Muscle of back (tissue), 11 donors: ENCODE data around the gene AKAP12. TPM values are rescaled to one million over a fixed set of nuclear protein-coding genes. Genes with fewer than 3 reads are reported as not detected.

Experiments
- DNase-seq, 3 donors: peaks; one replicate each; pipeline versions ENCODE4 v3.0.0 to v3.0.0-alpha.2; 2013
- polyA plus RNA-seq, 10 donors: library from polyadenylated mRNA; unstranded; fragments of 120-200 nt; gene quantifications; one replicate each; pipeline ENCODE4 v1.2.1, GENCODE V29; 2013; ENCODE audit not compliant: insufficient read length in 10 of 10

Gene AKAP12
- polyA plus RNA-seq, 10 donors = 95.4 to 171 (median 121) TPM

DNA sequence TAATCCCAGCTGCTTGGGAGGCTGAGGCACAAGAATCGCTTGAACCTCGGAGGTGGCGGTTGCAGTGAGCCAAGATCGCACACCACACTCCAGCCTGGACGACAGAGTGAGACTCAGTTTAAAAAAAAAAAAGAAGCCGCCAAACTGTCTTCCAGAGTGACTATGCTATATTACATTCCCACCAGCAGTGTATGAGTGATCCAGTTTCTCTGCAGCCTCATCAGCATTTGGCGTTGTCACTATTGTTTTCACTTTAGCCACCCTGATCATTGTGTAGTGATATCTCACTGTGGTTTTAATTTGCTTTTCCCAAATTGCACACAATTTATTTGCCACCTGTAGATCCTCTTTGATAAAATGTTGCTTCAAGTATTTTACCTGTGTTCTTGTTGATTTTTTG is 6.0 kb upstream of the AKAP12 start:
- no peak for DNase-seq

DNA sequence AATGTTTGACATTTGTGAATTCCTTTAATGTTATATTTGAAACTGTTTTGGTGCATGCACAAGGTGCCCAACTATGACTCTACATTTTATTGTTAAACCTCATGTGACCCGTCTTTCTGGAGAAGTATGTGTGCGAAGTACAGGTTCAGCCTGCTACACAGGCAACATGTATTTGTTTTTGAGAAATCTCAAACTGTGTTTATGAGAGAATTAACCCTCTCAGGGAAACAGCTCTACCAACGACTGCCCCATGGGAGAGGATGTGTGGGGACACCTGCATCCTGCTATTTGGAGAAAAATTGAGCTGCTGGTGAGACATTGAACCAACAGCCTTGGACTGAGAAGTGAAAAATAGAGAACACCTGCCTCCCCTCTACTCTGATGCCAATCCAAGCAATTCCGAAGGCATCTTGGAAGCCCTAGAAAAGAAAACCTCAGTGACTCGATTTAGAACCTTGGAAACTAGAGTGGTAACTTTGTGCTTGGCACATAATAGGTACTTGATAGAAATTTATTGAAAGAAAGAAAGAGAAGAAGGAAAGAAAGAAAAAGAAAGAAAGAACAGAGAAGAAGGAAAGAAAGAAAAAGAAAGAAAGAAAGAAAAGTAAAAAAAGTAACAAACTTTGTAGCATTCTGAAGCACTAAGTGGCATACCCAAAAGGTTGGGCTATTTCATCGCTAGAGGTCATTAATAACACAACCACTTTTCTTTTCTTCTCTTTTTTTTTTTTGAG is 2.9 kb upstream of the AKAP12 start:
- DNase-seq = no peak

DNA sequence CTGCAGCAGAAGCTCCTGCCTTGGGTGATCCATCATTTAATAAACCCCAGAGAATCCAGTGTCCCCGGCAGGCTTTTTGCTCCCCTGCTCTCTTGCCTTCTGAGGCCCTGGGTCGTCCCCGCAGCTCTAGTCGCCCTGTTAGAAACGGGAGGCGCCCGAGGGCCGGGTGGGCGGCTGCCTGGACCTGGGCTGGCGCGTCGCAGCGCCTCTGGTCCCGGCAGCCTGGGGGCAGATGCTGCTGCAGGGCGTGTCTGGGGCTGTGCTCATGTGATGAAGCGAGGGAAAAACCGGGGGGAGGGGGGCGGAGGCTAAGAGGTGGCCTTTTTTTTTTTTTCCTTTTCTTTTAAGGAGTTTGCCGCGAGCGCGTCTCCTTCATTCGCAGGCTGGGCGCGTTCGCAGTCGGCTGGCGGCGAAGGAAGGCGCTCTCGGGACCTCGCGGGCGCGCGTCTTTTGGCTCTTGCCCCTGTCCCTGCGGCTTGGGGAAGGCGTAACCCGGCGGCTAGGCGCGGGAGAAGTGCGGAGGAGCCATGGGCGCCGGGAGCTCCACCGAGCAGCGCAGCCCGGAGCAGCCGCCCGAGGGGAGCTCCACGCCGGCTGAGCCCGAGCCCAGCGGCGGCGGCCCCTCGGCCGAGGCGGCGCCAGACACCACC is 394 bp downstream of the AKAP12 start:
- peak; percentile 84 to 95 (median 89) for DNase-seq

DNA sequence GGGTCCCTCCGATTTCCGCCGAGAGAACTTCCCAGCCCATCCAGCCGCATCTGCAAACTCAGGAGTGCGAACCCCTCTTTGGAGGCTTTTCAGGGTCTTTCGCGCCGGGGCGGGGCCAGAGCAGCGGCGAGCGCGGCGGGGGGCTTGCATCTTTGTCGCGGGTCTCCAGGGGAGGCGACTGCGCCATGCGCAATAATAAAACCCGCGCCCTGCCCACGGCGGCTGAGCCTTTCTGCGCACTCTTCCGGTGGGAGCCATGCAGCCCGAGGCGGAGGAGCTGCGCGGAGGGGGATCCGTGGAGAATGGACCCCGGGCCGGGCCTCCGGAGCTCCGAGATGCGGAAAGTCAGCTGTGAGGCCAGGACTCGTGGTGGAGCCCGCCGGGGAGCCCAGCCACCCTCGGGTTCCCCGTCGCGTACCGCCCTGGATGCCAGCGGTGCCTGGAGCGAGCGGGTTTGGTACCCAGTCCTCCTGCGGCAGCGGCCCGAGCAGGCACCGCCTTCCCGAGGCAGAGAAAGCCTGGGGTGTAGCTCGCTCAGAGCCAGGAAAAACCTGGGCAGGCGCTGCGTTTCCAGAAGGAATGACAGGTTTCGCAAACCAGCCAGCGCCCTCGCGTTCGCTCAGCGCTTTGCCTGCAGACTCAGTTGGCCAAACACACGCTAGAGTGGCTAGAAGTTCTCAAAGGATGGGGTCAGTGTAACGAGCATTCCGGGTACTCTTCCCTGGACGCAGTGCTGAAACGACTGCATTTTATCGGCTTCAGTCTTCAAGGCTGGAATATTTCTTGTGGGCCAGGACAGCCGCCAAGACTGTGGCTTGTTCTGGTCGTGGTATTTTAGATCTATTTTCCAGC is 1.2 kb downstream of the AKAP12 start:
- DNase-seq = peak in 2 of 3 donors; percentile 46 to 83

DNA sequence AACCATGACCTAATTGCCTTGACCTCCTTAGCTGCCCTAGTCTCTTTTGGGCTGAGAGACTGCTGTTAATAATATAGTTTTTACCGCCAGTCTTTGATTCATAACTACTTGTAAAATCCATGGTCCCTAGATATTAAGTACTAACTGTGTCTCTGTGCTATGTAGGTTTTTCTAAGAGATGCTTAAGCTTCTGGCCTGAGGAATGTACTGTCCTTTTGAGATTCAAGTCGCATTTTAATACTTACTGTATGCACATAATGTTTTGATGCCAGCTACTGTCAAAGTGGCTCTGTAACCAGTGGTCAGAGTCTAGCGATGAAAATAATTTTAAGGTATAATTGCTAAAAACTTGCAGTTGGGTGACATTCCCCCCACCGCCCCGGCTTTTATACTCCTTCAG is 2.1 kb downstream of the AKAP12 start:
- peak in 1 of 3 donors; percentile 46 for DNase-seq

DNA sequence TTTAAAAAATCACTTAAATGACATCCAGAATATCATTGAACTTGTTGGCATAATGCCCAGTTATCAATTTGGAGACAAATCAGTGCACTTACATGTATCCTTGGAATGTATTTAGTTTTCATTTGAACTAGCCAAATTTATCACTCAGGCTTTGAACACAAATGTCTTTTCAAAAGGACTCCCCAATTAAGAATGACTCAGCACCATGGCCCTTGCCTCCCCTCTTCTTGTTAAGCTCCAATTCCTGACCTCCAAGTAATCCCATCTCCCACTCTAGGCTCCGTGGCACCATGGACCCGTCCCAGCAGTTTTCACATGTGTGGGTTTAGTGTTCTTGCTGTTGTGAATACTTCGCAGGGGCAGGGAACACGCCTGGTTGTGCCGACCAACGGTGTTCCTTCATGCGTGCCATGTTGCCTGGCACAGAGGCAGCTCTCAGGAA is 2.7 kb downstream of the AKAP12 start:
- peak in 1 of 3 donors; percentile 49 for DNase-seq

DNA sequence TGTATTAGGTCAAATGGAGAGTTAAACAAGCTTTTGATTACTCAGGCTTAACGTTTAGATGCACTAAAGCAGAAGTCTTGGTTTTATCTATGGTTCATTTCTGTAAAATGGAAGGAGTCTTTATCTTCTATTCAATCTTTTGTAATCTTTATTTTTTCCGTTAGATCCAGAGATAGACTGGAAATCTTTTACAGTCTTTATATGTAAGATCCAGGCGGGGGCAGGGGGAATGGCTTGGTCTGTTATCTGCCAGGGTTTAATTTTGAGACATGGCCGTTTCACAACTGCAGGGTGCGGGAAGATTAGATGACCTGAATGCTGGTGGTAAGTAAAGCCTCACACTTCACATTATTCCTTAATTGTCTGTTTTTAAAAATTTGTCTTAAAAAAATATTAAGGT is 3.7 kb downstream of the AKAP12 start:
- DNase-seq = no peak

DNA sequence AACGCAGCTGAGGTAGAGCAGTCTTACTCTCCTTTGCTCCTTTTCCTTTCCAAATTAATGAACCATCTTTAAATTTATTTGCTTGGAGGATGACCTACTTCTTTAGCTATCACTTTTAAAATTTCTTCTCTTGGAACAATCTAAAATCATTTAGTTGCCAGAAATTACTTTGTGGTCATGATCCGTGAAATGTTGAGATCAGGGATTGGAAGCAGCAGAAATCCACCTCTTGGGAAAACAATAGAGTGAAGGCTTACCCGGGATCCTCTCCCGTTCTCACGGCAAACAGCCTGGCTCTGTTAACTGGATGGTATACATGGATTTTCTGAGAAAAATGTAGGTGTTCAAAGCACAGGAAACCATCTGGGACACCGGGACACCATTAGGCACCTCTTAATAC is 7.7 kb downstream of the AKAP12 start:
- peak in 1 of 3 donors; percentile 44 for DNase-seq

DNA sequence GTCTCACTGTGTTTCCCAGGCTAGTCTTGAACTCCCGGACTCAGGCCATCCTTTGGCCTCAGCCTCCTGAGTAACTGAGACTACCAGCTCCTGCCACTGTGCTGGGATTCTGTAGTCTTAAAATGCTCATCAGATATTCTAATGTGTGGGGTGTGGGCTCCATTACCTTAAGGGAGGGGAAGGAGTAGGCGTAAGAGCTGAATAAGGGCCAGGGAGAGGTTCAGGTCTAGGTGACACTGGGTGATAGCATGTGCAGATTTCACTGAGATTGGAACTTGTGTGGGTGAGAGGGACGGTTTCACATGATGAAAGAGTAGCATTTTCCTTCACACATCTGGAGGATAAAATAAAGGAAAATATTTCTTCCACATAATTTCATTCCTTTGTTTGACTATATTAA is 8.5 kb downstream of the AKAP12 start:
- DNase-seq = no peak

DNA sequence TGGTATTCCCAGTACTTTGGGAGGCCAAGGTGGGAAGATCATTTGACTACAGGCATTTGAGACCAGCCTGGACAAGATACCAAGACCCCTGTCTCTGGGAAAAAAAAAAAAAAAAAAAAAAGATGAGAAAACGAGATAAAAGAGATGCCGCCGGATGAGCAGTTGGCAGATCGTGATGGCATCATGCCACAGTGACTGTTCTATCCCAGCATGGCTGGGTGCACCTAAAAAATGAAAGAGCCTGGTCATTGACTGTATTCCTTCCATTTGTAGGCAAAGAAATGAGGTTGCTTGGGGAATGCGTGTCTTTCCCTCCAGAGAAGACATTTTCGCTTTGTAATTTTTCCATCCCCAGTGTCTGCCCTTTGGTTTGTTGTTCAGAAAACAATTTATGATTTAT is 12.9 kb downstream of the AKAP12 start:
- DNase-seq = no peak

DNA sequence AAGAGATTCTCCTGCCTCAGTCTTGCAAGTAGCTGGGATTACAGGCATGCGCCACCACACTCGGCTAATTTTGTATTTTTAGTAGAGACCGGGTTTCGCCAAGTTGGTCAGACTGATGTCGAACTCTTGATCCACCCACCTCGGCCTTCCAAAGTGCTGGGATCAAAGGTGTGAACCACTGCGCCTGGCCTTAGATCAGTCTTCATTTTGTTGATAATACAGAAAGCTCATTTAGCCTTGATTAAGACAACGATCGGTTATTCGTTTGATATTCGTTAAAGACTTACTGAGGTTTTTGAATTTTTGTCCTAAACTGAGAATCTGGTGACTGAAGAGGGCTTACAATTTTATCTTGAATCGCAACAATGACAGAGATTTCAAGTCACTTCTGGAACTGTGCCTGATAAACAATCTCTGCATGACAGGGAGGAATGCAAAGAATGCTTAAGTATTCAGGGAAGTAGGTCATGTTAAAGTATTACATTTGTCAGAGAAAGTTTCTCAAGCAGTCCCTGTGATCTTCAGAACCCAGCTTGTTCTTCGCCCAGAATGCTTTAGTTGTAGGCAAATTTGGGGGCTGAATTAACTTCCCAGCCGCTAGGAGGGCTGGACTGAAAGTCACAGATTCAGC is 14.8 kb downstream of the AKAP12 start:
- DNase-seq = peak in 1 of 3 donors; percentile 52

DNA sequence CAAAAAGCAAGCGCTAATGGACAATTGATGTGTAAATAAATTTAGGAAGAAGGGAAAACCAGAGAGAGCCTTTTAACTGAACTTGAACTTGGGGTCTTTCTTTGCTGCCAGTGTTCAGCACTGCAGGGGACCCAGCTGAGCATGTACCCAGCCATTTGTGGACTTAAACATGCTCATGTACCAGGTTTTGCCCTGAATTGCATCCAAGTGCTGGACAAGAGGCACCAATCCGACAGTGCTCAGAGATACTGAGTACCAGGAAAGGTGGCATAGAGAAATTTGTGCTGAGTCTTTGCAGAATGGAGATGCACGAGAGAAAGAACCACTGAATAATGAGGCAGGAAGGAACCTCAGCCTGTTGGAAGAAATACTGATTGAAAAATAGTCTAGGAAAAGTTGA is 16.0 kb downstream of the AKAP12 start:
- DNase-seq = no peak

DNA sequence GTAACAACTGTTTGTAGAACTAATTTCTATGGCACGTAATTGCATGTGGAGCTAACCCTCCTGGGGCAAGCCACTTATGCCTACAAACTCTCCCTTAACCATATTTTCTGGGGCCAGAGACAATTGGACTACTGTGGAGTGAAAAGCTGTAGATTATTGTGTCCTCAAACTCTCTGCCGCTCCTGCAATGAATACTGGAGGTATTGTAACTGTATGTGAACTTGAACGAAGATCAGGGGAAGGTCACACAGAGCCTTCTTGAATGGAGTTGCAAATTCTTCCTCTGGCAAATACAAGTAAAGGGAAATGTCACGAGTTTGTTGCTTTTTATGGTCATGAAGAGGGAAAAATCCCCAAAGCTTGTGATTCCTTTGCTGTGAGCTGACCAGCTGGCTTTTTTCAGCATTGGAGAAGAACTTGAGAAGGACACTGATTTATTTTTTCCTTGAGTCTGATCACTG is 18.2 kb downstream of the AKAP12 start:
- peak; percentile 73 to 87 (median 74) for DNase-seq

DNA sequence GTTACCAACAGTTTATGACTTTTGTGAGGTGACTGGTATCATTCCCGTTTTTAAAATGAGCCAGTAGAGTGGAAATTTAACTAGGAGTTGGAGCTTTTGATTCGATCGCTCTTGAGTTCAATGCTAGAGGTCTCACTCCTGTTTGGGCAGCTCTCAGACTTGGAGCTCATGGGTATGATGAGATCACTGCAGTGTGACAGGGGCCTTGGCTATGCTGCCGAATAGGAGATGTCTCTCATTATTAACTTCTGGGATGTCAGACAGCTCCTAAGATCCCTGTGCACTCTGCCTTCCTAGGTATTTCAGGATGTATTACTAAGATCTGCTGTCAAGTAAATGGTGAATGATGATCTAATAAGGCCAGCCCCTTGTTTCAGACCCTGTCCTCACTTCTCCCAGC is 20.4 kb downstream of the AKAP12 start:
- DNase-seq = no peak

DNA sequence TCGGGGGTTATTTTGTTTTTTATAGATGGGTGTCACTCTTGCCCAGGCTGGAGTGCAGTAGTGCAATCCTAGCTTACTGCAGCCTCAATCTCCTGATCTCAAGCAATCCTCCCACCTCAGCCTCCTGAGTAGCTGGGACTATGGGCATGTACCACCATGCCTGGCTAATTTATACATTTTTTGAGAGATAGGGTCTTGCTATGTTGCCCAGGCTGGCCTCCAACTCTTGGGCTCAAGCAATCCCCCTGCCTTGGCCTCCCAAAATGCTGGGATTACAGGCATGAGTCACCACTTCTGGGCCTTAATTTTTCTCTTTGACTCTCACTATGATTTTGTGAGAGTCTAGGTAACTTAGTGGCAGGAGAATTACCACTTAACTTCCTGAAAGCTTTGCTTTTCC is 23.3 kb downstream of the AKAP12 start:
- DNase-seq = no peak

DNA sequence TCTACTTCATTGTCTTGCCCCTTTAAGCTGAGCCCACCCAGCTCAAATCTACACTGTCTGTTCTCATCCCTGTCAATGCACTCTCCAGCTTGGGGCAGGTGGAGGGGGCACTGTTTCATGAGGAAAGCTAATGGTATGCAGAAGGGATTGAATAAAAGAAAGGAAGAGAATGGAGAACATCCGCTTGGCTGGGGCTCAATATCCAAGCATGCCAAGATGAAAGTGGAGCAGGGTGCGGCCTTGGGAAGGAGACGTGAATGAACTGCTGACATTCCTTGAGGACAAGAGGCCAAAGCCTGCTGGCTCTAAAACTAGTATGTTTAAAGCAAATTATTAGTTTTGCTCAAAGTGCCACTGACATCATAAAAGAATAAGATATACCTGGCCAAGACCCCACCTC is 24.2 kb downstream of the AKAP12 start:
- DNase-seq = peak in 1 of 3 donors; percentile 83

DNA sequence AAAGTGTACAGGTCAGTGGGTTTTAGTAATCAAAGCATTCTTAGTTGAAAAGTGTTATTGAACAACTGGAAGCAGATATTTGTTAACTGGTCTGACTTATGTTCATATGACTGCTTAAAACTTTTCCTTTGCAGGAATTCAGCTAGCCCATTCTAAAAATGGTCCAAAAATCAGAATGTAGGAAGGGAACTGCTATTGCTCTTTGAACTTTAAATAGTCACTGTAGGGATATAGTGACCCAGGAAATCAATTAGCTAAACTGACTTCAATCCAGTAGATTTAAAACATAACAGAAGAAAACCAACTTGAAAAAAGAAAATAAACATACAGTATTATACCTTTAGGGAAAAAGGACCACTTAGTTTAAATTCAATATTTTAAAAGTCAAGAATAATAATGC is 25.5 kb downstream of the AKAP12 start:
- no peak for DNase-seq

DNA sequence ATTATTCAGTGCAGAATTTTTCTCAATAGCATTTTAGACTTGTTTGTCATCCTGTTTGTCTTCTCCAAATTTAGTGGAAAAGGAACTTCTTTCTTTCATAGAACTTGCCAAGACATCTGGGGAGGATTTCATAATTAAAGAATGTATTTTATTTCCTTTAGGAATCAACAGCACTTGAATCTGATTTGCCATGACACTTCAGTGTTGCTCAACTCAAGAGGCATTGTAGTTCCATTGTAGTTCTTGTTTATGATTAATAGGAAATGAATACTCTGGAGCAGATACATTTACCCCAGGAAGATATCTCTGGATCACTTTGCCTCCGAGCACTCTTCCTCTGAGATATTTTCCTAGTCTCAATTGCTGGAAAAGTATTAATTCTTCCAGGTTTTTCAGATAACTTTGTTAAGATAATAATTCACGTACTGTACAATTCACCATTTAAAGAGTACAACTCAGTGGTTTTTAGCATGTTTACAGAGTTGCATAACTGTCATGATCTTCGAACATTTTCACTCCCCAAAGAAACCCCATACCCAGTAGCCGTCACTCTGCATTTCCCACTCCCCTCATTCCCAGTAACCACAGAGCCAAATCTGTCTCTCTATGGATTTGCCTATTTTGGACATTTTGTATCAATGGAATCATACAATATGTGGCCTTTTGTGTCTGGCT is 29.7 kb downstream of the AKAP12 start:
- DNase-seq = peak; percentile 78 to 90 (median 80)

DNA sequence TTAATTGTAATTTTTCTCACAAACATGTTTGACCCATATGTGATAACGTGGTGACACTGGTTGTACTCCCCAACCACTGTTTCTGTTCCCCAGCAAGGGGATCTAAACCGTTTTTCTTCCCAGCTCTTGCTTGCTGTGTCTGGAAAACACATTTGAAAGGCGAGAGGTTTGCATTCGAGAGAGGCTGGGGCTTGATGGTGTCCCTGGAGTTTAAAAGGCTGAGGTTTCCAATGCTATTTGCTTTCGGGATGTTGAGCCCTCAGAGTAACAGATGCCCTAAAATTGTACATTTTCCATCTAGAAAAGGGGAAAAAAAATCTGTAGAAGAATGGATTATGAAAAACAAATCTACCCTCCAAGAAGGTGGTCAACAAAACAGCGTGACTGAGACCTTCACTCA is 35.4 kb downstream of the AKAP12 start:
- peak in 1 of 3 donors; percentile 54 for DNase-seq

DNA sequence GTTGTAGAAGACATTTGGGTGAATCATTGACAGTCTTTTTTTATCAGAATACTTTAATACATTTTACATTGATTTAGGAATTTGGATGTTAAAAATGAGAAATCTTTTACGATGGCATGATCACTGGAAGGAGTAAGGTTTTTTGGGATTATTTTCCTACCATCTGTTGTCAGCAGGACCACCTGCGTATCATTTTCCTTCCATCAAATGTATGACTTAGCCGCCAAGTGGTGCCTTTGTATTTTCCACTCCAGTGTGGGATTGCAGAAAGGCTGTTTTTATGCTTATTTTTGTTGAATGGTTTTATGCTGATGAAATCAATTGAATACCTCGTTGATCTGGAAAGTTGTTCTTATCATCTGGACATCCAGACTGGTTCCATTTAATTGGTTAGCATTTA is 35.8 kb downstream of the AKAP12 start:
- DNase-seq = no peak

DNA sequence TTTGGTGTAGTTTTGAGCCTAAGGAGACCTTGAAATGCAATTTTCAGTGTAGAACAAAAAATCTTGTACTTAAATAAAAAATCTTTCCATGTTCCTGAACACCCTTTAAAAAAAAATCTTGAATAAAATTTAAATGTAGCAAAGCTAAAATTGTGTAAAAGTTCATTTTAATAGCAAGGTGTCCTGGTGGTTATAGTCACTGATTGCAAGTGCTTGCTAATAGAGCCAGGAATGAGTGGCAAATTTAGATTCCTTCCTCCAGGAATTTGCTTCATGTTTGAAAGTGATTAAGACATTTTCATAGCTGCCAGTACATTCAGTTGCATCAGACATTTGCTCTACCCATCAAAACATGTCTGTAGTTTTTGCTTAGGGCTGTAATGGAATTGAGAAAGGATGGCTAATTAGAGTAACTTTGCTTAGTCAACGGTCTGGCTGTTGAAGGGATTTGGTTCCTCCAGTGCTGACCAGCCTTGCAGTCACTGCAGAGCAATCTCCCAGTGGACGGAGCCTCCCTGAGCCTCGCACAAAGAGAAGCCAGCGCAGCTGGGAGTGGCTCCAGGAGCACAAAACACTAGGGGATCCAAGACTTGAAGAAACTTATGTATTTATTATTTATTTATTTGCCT is 36.5 kb downstream of the AKAP12 start:
- peak in 1 of 3 donors; percentile 61 for DNase-seq
